Panc1 (cell line): ENCODE data around the gene ETF1. TPM values are rescaled to one million over a fixed set of nuclear protein-coding genes. Genes with fewer than 3 reads are reported as not detected.

ENCODE experiments used
- ATAC-seq: fragments of 200-7000 bp; cut with Tn5 transposase; 2 replicates; pipeline ENCODE4 v1.9.1; 2020; ENCODE audit warnings: mild to moderate bottlenecking, moderate library complexity
- BruUV-seq: library from RNA; stranded (reverse); fragments of 400-500 nt; replicated peaks from 2 replicates; lab custom pipeline; 2021; lab: Mats Ljungman, UMichigan
- CTCF ChIA-PET: fragments of 300-600 bp; sonication (Branson Sonifier 250); formaldehyde crosslinking; loops from one replicate; lab custom pipeline; 2022; ENCODE audit warnings: antibody characterized with exemption; lab: Charles Lee
- POLR2A ChIA-PET: fragments of 300-600 bp; sonication (Branson Sonifier 250); formaldehyde crosslinking; loops from one replicate; lab custom pipeline; 2022; ENCODE audit warnings: antibody characterized with exemption; lab: Charles Lee
- DNase-seq: peaks from one replicate; pipeline ENCODE4 v3.0.0-alpha.2; 2010; ENCODE audit warnings: low read depth, low spot score
- H3K27ac ChIP-seq: 2 replicates; pipeline ENCODE4 v1.5.1; 2011; ENCODE audit warnings: mild to moderate bottlenecking, low read length, inconsistent platforms
- H3K27me3 ChIP-seq: fragments of 200-500 bp; sonication (Bioruptor generic); 2 replicates; pipeline ENCODE4 v1.6.0; 2014; ENCODE audit warnings: low read length, inconsistent platforms; ENCODE audit not compliant: control insufficient read depth, insufficient read depth
- H3K36me3 ChIP-seq: fragments of 200-500 bp; sonication (Bioruptor generic); 2 replicates; pipeline ENCODE4 v1.5.1; 2014; ENCODE audit warnings: inconsistent platforms, mild to moderate bottlenecking, low read length, moderate library complexity; ENCODE audit not compliant: control insufficient read depth, insufficient read depth
- H3K4me1 ChIP-seq: 2 replicates; pipeline ENCODE4 v1.5.1; 2011; ENCODE audit warnings: inconsistent platforms, mild to moderate bottlenecking, low read length, moderate library complexity; ENCODE audit not compliant: control insufficient read depth, insufficient read depth
- H3K4me3 ChIP-seq, 2 experiments: 2 replicates each; pipeline ENCODE4 v1.5.1; 2011 to 2012; ENCODE audit warnings: low read depth in 2 of 2, low read length in 2 of 2, mild to moderate bottlenecking in 2 of 2, inconsistent platforms in 1 of 2, moderate library complexity in 1 of 2
- H3K9me3 ChIP-seq: fragments of 200-500 bp; sonication (Bioruptor generic); 2 replicates; pipeline ENCODE4 v1.5.1; 2014; ENCODE audit warnings: low read depth, mild to moderate bottlenecking, inconsistent platforms, low read length, moderate library complexity; ENCODE audit not compliant: control insufficient read depth, insufficient read depth
- POLR2AphosphoS5 ChIP-seq: IDR thresholded peaks from 2 replicates; pipeline ENCODE4 v1.6.1; 2012; ENCODE audit warnings: mild to moderate bottlenecking, low read depth, low read length, moderate library complexity
- SIN3A ChIP-seq: IDR thresholded peaks from 2 replicates; pipeline ENCODE4 v1.6.1; 2012; ENCODE audit warnings: low read depth, mild to moderate bottlenecking, low read length, moderate library complexity, borderline replicate concordance; ENCODE audit not compliant: insufficient read depth
- TCF7L2 ChIP-seq: IDR thresholded peaks from 2 replicates; pipeline ENCODE4 v1.6.1; 2011; ENCODE audit warnings: mild to moderate bottlenecking, low read depth, low read length, inconsistent platforms
- in situ Hi-C: cut with HindIII; loops from 2 replicates; pipeline ENCODE4 v1.10.0; 2016; ENCODE audit warnings: low sequenced_read_pairs, low pct_unique_long_range_greater_than_20kb
- intact Hi-C: fragments of 100-400 bp; cut with micrococcal nuclease; formaldehyde crosslinking; loops from one replicate; pipeline ENCODE4 v1.10.0; 2022; ENCODE audit not compliant: unreplicated experiment
- total RNA-seq: library from RNA; stranded (reverse); gene quantifications from one replicate; pipeline ENCODE4 v1.2.1, GENCODE V29; 2021; ENCODE audit not compliant: unreplicated experiment
- TF ChIP-seq, protein P1 (sequence below), 2 experiments: IDR thresholded peaks; 2 replicates each; pipeline ENCODE4 v1.6.1; 2011 to 2012; ENCODE audit warnings: low read depth in 2 of 2, control low read depth in 1 of 2, low read length in 1 of 2, mild to moderate bottlenecking in 1 of 2, moderate library complexity in 1 of 2; ENCODE audit not compliant: insufficient read depth in 1 of 2
- TF ChIP-seq, protein P2 (sequence below): fragments of 450-650 bp; IDR thresholded peaks from 2 replicates; pipeline ENCODE4 v1.5.1; 2017; ENCODE audit warnings: mild to moderate bottlenecking

Gene ETF1
- total RNA-seq, 1 experiment from 2014 or later = 168 TPM

DNA sequence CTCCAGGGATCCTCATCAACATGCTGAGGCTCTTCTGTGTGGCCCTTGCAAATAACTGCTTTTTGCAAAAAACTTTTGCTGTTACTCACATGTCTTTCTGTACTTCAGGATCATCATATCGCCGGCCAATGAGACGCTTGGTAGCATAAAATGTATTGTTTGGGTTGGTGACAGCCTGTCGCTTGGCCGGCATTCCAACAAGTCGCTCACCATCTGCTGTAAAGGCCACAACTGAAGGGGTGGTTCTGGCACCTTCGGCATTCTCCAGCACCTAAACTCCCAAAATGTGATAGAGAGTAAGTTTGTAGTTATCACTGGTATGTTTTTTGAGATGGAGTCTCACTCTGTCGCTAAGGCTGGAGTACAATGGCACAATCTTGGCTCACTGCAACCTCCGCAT lies 27.8 kb upstream of the ETF1 start:
- ATAC-seq = no peak
- no peak for DNase-seq
- intact Hi-C loops (no loop called here), in situ Hi-C loops (no loop called here)
- no peak overlapping the region for H3K27ac ChIP-seq
- BruUV-seq = no TSS peak
- H3K36me3 ChIP-seq = peaks cover 54% of the 10 kb centered on the region
- no peaks in the 10 kb centered on the region for H3K9me3 ChIP-seq
- TF ChIP-seq, protein P1, sequence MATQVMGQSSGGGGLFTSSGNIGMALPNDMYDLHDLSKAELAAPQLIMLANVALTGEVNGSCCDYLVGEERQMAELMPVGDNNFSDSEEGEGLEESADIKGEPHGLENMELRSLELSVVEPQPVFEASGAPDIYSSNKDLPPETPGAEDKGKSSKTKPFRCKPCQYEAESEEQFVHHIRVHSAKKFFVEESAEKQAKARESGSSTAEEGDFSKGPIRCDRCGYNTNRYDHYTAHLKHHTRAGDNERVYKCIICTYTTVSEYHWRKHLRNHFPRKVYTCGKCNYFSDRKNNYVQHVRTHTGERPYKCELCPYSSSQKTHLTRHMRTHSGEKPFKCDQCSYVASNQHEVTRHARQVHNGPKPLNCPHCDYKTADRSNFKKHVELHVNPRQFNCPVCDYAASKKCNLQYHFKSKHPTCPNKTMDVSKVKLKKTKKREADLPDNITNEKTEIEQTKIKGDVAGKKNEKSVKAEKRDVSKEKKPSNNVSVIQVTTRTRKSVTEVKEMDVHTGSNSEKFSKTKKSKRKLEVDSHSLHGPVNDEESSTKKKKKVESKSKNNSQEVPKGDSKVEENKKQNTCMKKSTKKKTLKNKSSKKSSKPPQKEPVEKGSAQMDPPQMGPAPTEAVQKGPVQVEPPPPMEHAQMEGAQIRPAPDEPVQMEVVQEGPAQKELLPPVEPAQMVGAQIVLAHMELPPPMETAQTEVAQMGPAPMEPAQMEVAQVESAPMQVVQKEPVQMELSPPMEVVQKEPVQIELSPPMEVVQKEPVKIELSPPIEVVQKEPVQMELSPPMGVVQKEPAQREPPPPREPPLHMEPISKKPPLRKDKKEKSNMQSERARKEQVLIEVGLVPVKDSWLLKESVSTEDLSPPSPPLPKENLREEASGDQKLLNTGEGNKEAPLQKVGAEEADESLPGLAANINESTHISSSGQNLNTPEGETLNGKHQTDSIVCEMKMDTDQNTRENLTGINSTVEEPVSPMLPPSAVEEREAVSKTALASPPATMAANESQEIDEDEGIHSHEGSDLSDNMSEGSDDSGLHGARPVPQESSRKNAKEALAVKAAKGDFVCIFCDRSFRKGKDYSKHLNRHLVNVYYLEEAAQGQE (IDR thresholded peaks at IDR 0.05; ENCODE audit: insufficient read depth in 1 of 2, low read depth in 2 of 2, low read length in 1 of 2) = no peak
- TF ChIP-seq POLR2AphosphoS5 = no peak
- TF ChIP-seq TCF7L2 = no peak
- TF ChIP-seq SIN3A = no peak
- TF ChIP-seq, protein P2, sequence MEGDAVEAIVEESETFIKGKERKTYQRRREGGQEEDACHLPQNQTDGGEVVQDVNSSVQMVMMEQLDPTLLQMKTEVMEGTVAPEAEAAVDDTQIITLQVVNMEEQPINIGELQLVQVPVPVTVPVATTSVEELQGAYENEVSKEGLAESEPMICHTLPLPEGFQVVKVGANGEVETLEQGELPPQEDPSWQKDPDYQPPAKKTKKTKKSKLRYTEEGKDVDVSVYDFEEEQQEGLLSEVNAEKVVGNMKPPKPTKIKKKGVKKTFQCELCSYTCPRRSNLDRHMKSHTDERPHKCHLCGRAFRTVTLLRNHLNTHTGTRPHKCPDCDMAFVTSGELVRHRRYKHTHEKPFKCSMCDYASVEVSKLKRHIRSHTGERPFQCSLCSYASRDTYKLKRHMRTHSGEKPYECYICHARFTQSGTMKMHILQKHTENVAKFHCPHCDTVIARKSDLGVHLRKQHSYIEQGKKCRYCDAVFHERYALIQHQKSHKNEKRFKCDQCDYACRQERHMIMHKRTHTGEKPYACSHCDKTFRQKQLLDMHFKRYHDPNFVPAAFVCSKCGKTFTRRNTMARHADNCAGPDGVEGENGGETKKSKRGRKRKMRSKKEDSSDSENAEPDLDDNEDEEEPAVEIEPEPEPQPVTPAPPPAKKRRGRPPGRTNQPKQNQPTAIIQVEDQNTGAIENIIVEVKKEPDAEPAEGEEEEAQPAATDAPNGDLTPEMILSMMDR = no peak
- CTCF ChIA-PET = interaction anchor here (0.7 kb wide), 1 partner anchor 376 kb away, joined by 3 read pairs; no protein-coding TSS in a partner anchor
- no peak overlapping the region for H3K4me3 ChIP-seq
- no peaks in the 10 kb centered on the region for H3K27me3 ChIP-seq
- POLR2A ChIA-PET = no interaction called here
- peaks cover 11% of the 10 kb centered on the region for H3K4me1 ChIP-seq

DNA sequence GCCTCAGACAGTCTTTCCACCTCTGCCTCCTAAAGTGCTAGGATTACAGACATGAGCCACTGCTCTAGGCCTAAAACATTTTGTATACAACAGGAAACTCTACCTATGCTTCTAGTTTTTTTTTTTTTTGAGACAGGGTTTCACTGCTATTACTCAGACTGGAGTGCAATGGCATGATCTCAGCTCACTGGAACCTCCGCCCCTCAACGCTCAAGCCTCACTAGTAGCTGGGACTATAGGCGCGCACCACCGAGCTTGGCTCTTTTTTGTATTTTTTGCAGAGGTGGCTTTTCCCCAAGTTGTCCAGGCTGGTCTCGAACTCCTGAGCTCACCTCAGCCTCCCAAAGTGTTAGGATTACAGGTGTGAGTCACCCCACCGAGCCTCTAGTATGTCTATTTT lies 26.7 kb upstream of the ETF1 start:
- ATAC-seq (no peak), DNase-seq (no peak)
- no TSS peak for BruUV-seq
- ChIA-PET POLR2A (interaction anchor here (0.7 kb wide), 3 partner anchors 45 to 613 kb away, joined by 4 to 6 read pairs (median 4); no protein-coding TSS in a partner anchor), CTCF (no interaction called here)
- Histone ChIP-seq H3K4me3 (no peak overlapping the region), H3K27ac (no peak overlapping the region), H3K9me3 (no peaks in the 10 kb centered on the region), H3K27me3 (no peaks in the 10 kb centered on the region), H3K36me3 (peaks cover 60% of the 10 kb centered on the region), H3K4me1 (peaks cover 10% of the 10 kb centered on the region; the same call in 1 of the 2 replicates)
- in situ Hi-C loops = no loop called here
- no peak for TF ChIP-seq SIN3A
- TF ChIP-seq, protein P1 (IDR thresholded peaks at IDR 0.05; ENCODE audit: insufficient read depth in 1 of 2, low read depth in 2 of 2, low read length in 1 of 2) = no peak
- TF ChIP-seq, protein P2 = no peak
- TF ChIP-seq TCF7L2 = no peak
- TF ChIP-seq POLR2AphosphoS5 = no peak
- intact Hi-C loops = no loop called here
